ENCODE results near the gene KIF5A. TPM values are rescaled to one million over a fixed set of nuclear protein-coding genes. Genes with fewer than 3 reads are reported as not detected.

The KIF5A gene
- total RNA-seq, 1 donor, result 0.36 TPM

DNA sequence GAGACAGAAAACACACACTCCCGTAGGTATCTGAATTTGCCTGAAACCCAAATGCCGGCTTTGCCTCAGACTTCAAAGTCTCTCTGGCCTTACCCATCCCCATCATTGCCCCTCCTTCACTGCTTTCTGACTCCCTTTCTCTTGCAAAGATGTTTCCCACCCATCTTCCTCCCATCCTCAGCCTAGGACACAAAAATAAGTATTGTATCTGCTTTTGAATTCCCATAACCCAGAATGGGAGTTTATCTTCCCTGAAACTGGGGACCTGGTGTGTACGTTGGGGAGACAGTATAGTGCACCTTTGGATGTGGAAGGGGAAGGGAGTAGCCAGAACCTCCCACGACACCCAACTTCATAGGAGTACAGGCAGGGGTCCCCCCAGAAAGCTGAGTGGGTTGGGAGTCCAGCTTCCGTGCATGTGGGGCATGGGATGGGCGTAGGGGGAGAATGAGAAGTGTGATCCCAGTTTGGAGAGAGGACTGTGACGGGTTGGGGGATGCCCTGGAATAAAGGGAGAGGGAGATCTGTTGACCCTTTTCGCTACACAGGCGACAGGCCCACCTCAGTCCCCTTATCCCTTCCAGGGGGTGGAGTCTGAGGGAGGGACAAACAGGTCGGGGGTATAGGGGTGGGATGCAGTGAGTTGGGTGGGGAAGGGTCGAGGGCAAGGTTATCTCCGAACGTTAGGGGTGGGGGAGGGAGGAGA is 488 bp upstream of the KIF5A start:
- no peak overlapping the region for H3K4me3 ChIP-seq (ENCODE audit: insufficient read depth, low read length)
- H2AFZ ChIP-seq (ENCODE audit: low read length), result no peak overlapping the region
- no peak overlapping the region for H3K27ac ChIP-seq (ENCODE audit: low read depth, low read length)
- H3K27me3 ChIP-seq (ENCODE audit: insufficient read depth, low read length), result peaks cover 31% of the 10 kb centered on the region
- H3K36me3 ChIP-seq (ENCODE audit: insufficient read depth, low read length), result no peaks in the 10 kb centered on the region
- peaks cover 19% of the 10 kb centered on the region for H3K4me1 ChIP-seq (ENCODE audit: insufficient read depth, low read length)
- peak; percentile 75 for DNase-seq (ENCODE audit: insufficient read length, low spot score, missing footprints)
- no peaks in the 10 kb centered on the region for H3K9me3 ChIP-seq (ENCODE audit: low read depth, low read length)
- peaks cover 13% of the 10 kb centered on the region for H4K20me1 ChIP-seq (ENCODE audit: insufficient read depth, low read length)
- H3K4me2 ChIP-seq (ENCODE audit: insufficient read depth, low read length), result no peak overlapping the region
- TF ChIP-seq, protein P1, sequence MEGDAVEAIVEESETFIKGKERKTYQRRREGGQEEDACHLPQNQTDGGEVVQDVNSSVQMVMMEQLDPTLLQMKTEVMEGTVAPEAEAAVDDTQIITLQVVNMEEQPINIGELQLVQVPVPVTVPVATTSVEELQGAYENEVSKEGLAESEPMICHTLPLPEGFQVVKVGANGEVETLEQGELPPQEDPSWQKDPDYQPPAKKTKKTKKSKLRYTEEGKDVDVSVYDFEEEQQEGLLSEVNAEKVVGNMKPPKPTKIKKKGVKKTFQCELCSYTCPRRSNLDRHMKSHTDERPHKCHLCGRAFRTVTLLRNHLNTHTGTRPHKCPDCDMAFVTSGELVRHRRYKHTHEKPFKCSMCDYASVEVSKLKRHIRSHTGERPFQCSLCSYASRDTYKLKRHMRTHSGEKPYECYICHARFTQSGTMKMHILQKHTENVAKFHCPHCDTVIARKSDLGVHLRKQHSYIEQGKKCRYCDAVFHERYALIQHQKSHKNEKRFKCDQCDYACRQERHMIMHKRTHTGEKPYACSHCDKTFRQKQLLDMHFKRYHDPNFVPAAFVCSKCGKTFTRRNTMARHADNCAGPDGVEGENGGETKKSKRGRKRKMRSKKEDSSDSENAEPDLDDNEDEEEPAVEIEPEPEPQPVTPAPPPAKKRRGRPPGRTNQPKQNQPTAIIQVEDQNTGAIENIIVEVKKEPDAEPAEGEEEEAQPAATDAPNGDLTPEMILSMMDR (IDR thresholded peaks at IDR 0.05; ENCODE audit: extremely low read depth, low read depth, low read length), result no peak
- peaks cover 25% of the 10 kb centered on the region for H3K79me2 ChIP-seq (ENCODE audit: insufficient read depth, low read length)

DNA sequence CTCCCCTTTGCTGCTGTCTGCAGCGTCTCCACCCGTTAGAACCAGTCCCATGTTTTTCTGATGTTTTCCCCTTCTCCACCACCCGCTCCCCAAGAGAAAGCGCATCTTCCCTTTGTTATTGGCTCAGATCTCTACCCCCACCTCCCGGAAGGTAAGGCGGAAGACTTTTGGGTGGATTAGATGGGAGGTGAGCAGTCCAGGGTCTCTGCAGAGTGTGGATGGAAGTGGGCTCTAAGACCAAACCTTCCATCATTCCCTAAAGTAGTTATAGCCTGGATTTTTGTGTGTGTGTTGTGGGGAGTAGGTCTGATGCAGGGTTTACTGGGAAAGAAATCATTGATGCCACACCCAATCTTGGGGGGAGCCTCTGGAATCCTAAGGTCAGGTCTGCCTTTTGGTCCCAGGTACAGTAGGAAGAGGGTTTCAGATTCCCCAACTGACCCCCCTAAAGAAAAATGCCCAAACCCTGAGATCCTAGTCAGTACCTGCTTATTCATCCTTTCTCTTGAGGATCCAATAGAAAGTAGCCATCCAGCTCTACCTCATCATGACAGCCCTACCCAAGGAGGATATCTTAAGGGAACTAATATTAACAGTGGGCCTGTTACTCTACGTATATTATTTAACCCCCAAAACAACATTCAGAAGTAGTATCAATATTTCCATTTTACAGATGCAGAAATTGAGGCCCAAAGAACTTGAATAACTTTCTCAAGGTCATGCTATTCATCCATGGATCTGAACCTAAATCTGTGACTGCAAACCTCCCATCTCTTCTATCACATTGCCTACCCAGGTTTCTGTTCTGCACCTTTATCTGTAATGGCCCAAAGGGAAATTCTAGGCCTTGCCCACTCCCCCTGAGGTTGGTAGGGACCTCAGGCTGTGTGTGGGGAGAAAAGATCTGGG is 1.1 kb downstream of the KIF5A start:
- no peak overlapping the region for H3K4me3 ChIP-seq (ENCODE audit: insufficient read depth, low read length)
- H3K27ac ChIP-seq (ENCODE audit: low read depth, low read length), result no peak overlapping the region
- peak; percentile 57 for DNase-seq (ENCODE audit: insufficient read length, low spot score, missing footprints)
- H2AFZ ChIP-seq (ENCODE audit: low read length), result no peak overlapping the region
- peaks cover 2% of the 10 kb centered on the region for H4K20me1 ChIP-seq (ENCODE audit: insufficient read depth, low read length)
- H3K27me3 ChIP-seq (ENCODE audit: insufficient read depth, low read length), result peaks cover 31% of the 10 kb centered on the region
- TF ChIP-seq, protein P1 (IDR thresholded peaks at IDR 0.05; ENCODE audit: extremely low read depth, low read depth, low read length), result no peak
- peaks cover 11% of the 10 kb centered on the region for H3K4me1 ChIP-seq (ENCODE audit: insufficient read depth, low read length)
- H3K9me3 ChIP-seq (ENCODE audit: low read depth, low read length), result no peaks in the 10 kb centered on the region
- H3K4me2 ChIP-seq (ENCODE audit: insufficient read depth, low read length), result no peak overlapping the region
- no peaks in the 10 kb centered on the region for H3K36me3 ChIP-seq (ENCODE audit: insufficient read depth, low read length)
- peaks cover 11% of the 10 kb centered on the region for H3K79me2 ChIP-seq (ENCODE audit: insufficient read depth, low read length)

DNA sequence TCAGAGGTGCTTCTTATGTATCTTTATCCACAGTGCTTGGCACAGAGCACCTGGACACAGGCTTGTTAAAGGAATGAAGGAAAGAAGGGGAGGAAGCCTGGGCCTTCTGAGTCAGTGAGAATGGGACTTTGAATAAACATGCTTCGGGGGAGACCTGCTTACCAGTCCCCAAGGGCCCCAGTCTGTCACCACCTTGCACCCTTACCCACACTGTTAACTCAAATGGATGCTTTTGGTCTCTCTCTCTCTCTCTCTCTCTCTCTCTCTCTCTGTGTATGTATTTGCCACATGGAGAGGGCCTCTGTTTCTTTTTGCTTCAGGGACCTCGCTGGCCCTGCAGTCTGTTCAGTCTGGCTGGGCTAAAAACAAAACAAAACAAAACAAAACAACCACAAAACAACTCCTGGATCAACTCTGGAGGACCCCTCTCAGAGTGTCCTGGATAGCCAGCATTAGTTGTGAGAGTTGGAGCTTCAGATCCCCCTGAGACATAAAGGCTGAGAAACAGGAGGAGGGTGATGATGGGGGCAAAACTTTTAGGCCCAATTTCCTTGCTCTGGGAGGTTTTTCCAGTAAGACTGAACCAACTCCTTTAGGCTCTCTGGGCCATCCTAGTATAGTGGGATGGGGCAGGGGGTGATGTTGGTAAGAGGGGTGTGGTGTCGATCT is 1.9 kb downstream of the KIF5A start:
- Histone ChIP-seq H3K27ac (ENCODE audit: low read depth, low read length) (no peak overlapping the region), H3K27me3 (ENCODE audit: insufficient read depth, low read length) (peaks cover 31% of the 10 kb centered on the region), H3K4me1 (ENCODE audit: insufficient read depth, low read length) (peaks cover 7% of the 10 kb centered on the region), H2AFZ (ENCODE audit: low read length) (no peak overlapping the region), H3K36me3 (ENCODE audit: insufficient read depth, low read length) (no peaks in the 10 kb centered on the region), H4K20me1 (ENCODE audit: insufficient read depth, low read length) (no peaks in the 10 kb centered on the region), H3K4me3 (ENCODE audit: insufficient read depth, low read length) (no peak overlapping the region), H3K4me2 (ENCODE audit: insufficient read depth, low read length) (no peak overlapping the region), H3K9me3 (ENCODE audit: low read depth, low read length) (no peaks in the 10 kb centered on the region), H3K79me2 (ENCODE audit: insufficient read depth, low read length) (peaks cover 2% of the 10 kb centered on the region)
- TF ChIP-seq, protein P1 (IDR thresholded peaks at IDR 0.05; ENCODE audit: extremely low read depth, low read depth, low read length), result no peak
- DNase-seq (ENCODE audit: insufficient read length, low spot score, missing footprints), result peak; percentile 68
